Muscle layer of colon (tissue), 2 donors: Measurements from ENCODE around the gene NTN1.
"Not testable (repeated sequence)": the region's sequence is repeated elsewhere in the genome, so short reads cannot be mapped to it uniquely, and the experiment has no call there.

Experiments
- H3K27ac ChIP-seq: one replicate; pipeline ENCODE4 v1.7.0; 2013; ENCODE audit warnings: low read depth, mild to moderate bottlenecking, low read length, moderate library complexity
- H3K27me3 ChIP-seq, 2 donors: one replicate each; pipeline ENCODE4 v1.7.0; 2013; ENCODE audit warnings: low read length in 2 of 2, mild to moderate bottlenecking in 2 of 2; ENCODE audit not compliant: insufficient read depth in 2 of 2, control insufficient read depth in 1 of 2
- H3K36me3 ChIP-seq: one replicate; pipeline ENCODE4 v1.7.0; 2013; ENCODE audit warnings: mild to moderate bottlenecking, low read length; ENCODE audit not compliant: insufficient read depth
- H3K4me1 ChIP-seq: one replicate; pipeline ENCODE4 v1.7.0; 2013; ENCODE audit warnings: mild to moderate bottlenecking, low read length; ENCODE audit not compliant: insufficient read depth
- H3K4me3 ChIP-seq, 2 donors: one replicate each; pipeline ENCODE4 v1.7.0; 2013; ENCODE audit warnings: low read length in 2 of 2, low read depth in 1 of 2, mild to moderate bottlenecking in 1 of 2, moderate library complexity in 1 of 2
- H3K9ac ChIP-seq: one replicate; pipeline ENCODE4 v1.7.0; 2013; ENCODE audit warnings: low read length
- H3K9me3 ChIP-seq: one replicate; pipeline ENCODE4 v1.7.0; 2013; ENCODE audit warnings: mild to moderate bottlenecking, low read length
- donor health status: abdominal sarcoma.
- donor health status: Adenocarcinoma of cecum.

NTN1 gene

GRCh38 chr17:9021158-9021991 is at the start of gene NTN1:
Gene NTN1, plus strand, starts transcription at chr17:9021510. Its CDS starts 864 bp downstream, at chr17:9022374.
- H3K27ac ChIP-seq = peak within 1 kb of the TSS; percentile 75
- H3K36me3 ChIP-seq = no peaks in the 10 kb centered on the region
- no peaks in the 10 kb centered on the region for H3K9me3 ChIP-seq
- peaks cover 0 to 14% of the 10 kb centered on the region in 2 donors for H3K27me3 ChIP-seq
- H3K4me3 ChIP-seq = peak within 1 kb of the TSS; percentile 59 to 80
- peaks cover 9% of the 10 kb centered on the region for H3K4me1 ChIP-seq
- no peak within 1 kb of the TSS for H3K9ac ChIP-seq

- H3K36me3 ChIP-seq = no peaks in the 10 kb centered on the region
- H3K9me3 ChIP-seq = no peaks in the 10 kb centered on the region
- H3K27ac ChIP-seq = no peak overlapping the region
- no peak overlapping the region for H3K4me3 ChIP-seq
- H3K9ac ChIP-seq = no peak overlapping the region
- H3K27me3 ChIP-seq = no peaks in the 10 kb centered on the region
- H3K4me1 ChIP-seq = no peaks in the 10 kb centered on the region
These were observed 46.1 kb upstream of the NTN1 start for GRCh38 chr17:8975091-8975725.

- Histone ChIP-seq H3K4me3 (no peak overlapping the region), H3K9me3 (no peaks in the 10 kb centered on the region), H3K27ac (no peak overlapping the region), H3K4me1 (no peaks in the 10 kb centered on the region), H3K9ac (no peak overlapping the region), H3K27me3 (no peaks in the 10 kb centered on the region), H3K36me3 (no peaks in the 10 kb centered on the region)
These were observed 44.7 kb upstream of the NTN1 start for GRCh38 chr17:8976638-8977037.

- Histone ChIP-seq H3K9me3 (no peaks in the 10 kb centered on the region), H3K36me3 (no peaks in the 10 kb centered on the region), H3K4me1 (no peaks in the 10 kb centered on the region), H3K27ac (no peak overlapping the region), H3K27me3 (no peaks in the 10 kb centered on the region), H3K4me3 (no peak overlapping the region), H3K9ac (no peak overlapping the region)
These were observed 41.6 kb upstream of the NTN1 start for GRCh38 chr17:8979715-8980114.

GRCh38 chr17:8981443-8981842 is 39.9 kb upstream of the NTN1 start:
- H3K9me3 ChIP-seq = no peaks in the 10 kb centered on the region
- no peak overlapping the region for H3K27ac ChIP-seq
- H3K4me3 ChIP-seq = no peak overlapping the region
- H3K27me3 ChIP-seq = no peaks in the 10 kb centered on the region
- H3K4me1 ChIP-seq = no peaks in the 10 kb centered on the region
- no peaks in the 10 kb centered on the region for H3K36me3 ChIP-seq
- H3K9ac ChIP-seq = no peak overlapping the region

- H3K36me3 ChIP-seq, H3K9me3 ChIP-seq, H3K4me3 ChIP-seq, H3K9ac ChIP-seq, H3K27me3 ChIP-seq, H3K4me1 ChIP-seq, H3K27ac ChIP-seq: not testable (repeated sequence)
These were observed 37.1 kb upstream of the NTN1 start for GRCh38 chr17:8984225-8984624.

- H3K36me3 ChIP-seq = no peaks in the 10 kb centered on the region
- H3K4me1 ChIP-seq = no peaks in the 10 kb centered on the region
- H3K27me3 ChIP-seq = no peaks in the 10 kb centered on the region
- no peak overlapping the region for H3K9ac ChIP-seq
- no peaks in the 10 kb centered on the region for H3K9me3 ChIP-seq
- no peak overlapping the region for H3K27ac ChIP-seq
- no peak overlapping the region for H3K4me3 ChIP-seq
These were observed 36.1 kb upstream of the NTN1 start for GRCh38 chr17:8985054-8985701.

GRCh38 chr17:8986295-8986694 is 35.0 kb upstream of the NTN1 start:
- H3K36me3 ChIP-seq = no peaks in the 10 kb centered on the region
- H3K4me1 ChIP-seq = no peaks in the 10 kb centered on the region
- no peak overlapping the region for H3K4me3 ChIP-seq
- H3K9ac ChIP-seq = no peak overlapping the region
- H3K9me3 ChIP-seq = no peaks in the 10 kb centered on the region
- H3K27me3 ChIP-seq = no peaks in the 10 kb centered on the region
- no peak overlapping the region for H3K27ac ChIP-seq

- not testable (repeated sequence) for H3K27ac ChIP-seq, H3K36me3 ChIP-seq, H3K9ac ChIP-seq, H3K27me3 ChIP-seq, H3K4me3 ChIP-seq, H3K4me1 ChIP-seq, H3K9me3 ChIP-seq
These were observed 32.9 kb upstream of the NTN1 start for GRCh38 chr17:8988263-8988935.

GRCh38 chr17:8991514-8992285 is 29.6 kb upstream of the NTN1 start:
- no peaks in the 10 kb centered on the region for H3K36me3 ChIP-seq
- no peak overlapping the region for H3K9ac ChIP-seq
- H3K27me3 ChIP-seq = no peaks in the 10 kb centered on the region
- H3K4me1 ChIP-seq = no peaks in the 10 kb centered on the region
- H3K4me3 ChIP-seq = no peak overlapping the region
- H3K9me3 ChIP-seq = no peaks in the 10 kb centered on the region
- no peak overlapping the region for H3K27ac ChIP-seq

GRCh38 chr17:8994319-8994718 is 27.0 kb upstream of the NTN1 start:
- H3K4me3 ChIP-seq = no peak overlapping the region
- no peaks in the 10 kb centered on the region for H3K36me3 ChIP-seq
- no peak overlapping the region for H3K9ac ChIP-seq
- no peak overlapping the region for H3K27ac ChIP-seq
- no peaks in the 10 kb centered on the region for H3K4me1 ChIP-seq
- H3K27me3 ChIP-seq = no peaks in the 10 kb centered on the region
- H3K9me3 ChIP-seq = no peaks in the 10 kb centered on the region
